GM19438 (cell line): Measurements from ENCODE around the gene YWHAB.

ENCODE experiments used
- ATAC-seq: cut with Tn5 transposase; IDR thresholded peaks from one replicate; pipeline ENCODE4 v1.9.1; 2021; ENCODE audit warnings: low read depth; ENCODE audit not compliant: unreplicated experiment

Gene YWHAB

DNA sequence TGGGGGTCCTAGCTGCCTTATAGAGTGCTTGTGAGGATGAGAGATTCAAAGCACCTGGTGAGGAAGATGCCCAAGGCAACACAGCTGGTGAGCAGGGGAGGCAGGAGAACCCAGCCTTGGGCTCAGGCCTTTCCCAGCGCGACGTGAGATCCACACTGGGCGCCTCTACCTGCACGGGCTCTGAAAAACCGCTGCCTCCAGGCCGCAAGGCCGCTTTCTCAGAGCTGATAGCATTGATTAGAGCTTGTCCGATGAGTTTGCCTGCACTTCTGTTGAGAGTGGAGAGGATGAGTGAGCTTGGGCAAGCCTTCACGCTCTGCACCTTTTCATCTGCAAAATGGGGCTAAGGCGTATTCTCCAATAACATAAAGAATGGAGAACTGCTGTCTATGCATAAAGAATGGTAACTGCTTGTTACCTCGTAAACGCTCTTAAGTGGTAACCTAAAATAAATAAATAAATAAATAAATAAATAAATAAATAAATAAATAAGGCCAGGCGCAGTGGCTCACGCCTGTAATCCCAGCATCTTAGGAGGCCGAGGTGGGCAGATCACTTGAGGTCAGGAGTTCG, 25.3 kb downstream of the YWHAB start:
- no peak for ATAC-seq

DNA sequence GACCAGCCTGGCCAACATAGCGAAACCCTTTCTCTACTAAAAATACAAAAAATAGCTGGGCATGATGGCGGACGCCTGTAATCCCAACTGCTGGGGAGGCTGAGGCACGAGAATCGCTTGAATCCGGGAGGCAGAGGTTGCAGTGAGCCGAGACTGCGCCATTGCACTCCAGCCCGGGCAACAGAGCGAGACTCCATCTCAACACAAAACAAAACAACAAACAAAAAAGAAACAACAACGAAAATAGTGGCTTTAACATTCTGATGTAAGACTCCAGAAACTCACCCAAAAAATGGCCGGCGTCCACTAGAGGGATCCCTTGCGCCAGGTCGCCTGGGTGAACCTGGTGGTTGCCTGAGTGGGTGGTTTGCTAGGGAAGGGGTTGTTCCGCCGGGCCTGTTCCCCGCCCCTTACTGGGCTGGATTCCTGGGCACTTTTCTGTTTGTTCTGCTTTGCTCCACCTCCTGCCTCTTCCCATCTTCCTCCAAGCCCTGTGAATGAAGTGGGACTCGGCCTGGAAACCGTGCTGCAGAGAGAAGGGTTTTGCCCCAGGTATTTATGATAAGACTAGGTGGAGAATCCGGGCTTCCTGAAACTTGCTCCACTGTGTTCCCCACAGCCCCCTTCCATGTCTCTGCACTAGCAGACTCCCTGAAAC, 25.9 kb downstream of the YWHAB start:
- ATAC-seq: no peak

GRCh38 chr20:44912189-44912588, 26.7 kb downstream of the YWHAB start:
- no peak for ATAC-seq

DNA sequence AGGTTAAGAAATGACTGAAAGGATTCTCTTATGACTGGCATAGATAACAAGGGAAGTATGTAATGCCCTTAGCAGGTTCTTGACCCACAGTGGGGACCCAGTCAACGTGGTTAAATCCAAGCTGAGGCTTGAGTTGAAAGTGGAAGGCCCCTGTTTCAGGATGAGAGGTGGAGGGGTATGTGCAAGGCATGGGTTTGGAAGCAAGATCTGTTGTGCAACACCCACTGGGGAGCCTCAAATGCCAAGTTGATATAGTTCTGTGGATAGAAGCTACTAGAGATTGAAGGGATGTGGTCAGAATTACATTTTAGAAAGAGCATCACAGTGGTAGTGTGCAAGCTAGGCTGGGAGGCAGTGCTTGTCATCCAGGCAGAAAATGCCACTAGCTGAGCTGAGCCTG, 29.4 kb downstream of the YWHAB start:
- no peak for ATAC-seq

GRCh38 chr20:44916586-44916985, 31.1 kb downstream of the YWHAB start:
- no peak for ATAC-seq

DNA sequence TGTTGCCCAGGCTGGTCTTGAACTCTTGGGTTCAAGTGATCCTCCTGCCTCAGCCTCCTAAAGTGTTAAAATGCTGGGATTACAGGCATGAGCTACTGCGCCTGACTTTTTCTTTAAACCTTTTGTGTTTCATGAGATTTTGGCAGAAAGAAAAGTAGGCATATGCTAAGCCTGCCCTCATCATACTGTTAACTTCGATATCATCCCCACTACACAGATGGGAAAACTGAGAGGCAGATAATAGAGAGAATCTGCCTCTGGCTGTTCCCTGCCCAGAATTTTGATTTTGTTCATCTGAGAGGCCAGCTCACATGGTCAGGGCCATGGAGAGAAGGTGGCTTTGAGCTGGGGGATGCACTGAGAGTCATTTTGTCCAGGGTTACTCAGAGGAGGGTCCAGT, 31.9 kb downstream of the YWHAB start:
- ATAC-seq: no peak

DNA sequence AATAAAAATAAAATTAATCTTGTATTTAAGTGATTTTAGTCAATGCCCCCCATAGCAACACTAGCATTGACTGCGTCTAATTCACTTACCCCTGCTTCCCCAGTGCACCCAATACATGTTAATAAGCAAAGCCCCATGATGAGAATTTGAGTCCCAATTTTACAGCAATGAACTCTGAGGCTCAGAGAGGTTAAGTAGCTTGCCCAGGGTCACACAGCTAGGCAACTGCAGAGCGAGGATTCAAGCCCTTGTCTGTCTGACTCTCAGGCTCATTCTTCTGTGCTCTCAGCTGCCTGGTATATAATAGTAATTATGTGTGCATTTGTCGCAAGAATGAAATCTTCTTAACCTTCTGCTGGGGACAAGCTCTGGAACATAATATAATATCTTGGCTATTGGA, 32.8 kb downstream of the YWHAB start:
- ATAC-seq: no peak

- no peak for ATAC-seq
Measured at GRCh38 chr20:44918761-44919160, 33.3 kb downstream of the YWHAB start.

GRCh38 chr20:44921447-44921846, 35.9 kb downstream of the YWHAB start:
- no peak for ATAC-seq

DNA sequence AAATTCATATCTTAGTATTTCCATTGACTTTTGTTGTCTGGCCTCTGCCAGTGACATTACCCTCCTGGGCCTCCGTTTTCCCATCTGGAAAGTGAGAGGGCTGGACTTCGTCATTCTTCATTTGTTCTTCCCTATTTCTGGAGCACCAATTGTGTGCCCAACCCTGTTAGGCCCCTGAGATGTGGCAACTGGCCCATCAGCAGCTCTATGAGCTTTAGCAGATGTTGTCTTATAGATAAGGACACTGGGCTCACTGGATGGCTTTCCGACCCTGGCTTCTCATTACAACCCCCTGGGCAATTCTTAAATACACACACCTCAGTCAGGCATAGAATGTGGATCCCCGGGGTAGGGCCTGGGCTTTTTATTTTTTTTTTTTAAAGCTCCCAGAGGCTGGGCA, 39.0 kb downstream of the YWHAB start:
- ATAC-seq: no peak

- ATAC-seq: no peak
Measured at GRCh38 chr20:44928595-44928994, 43.1 kb downstream of the YWHAB start.

DNA sequence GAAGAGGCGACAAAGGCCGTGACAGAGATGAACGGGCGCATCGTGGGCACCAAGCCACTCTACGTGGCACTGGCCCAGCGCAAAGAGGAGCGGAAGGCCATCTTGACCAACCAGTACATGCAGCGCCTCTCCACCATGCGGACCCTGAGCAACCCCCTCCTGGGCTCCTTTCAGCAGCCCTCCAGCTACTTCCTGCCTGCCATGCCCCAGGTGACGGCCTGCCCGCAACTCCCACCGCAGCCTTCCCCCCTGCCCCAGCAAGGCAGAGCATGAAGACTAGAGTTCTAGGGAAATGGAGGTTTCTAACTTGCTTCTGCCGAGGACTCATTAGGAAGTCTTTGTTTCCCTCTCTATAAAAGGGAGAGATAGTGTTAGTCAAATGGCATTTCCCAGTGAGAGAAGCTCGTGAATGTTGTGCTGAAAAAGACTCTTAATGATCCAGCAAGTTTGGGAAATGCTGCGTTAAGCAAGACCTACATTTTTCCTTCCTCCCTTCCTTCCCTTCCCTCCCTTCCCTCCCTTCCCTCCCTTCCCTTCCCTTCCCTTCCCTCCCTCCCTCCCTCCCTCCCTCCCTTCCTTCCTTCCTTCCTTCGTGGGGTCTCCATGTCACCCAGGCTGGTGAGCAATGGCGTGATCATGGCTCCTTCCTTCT, 45.1 kb downstream of the YWHAB start:
- ATAC-seq: no peak

GRCh38 chr20:44931911-44932310, 46.4 kb downstream of the YWHAB start:
- ATAC-seq: no peak

DNA sequence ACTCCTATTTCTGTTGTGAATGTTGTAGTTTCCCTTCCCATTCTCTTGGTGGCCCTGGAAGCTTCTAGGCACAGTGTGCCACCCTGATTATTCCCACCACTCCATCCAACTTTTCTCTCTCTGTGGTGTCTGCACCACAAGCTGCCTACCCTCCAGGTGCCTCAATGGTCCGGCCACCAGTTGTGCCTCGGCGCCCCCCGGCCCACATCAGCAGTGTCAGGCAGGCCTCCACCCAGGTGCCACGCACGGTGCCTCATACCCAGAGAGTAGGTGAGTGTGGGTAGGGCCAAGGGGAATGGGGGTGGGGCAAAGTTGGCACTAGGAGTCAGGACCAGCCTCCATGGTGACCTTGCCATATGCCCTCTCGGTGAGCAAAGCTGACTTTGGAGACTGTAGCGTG, 47.4 kb downstream of the YWHAB start:
- ATAC-seq: no peak

DNA sequence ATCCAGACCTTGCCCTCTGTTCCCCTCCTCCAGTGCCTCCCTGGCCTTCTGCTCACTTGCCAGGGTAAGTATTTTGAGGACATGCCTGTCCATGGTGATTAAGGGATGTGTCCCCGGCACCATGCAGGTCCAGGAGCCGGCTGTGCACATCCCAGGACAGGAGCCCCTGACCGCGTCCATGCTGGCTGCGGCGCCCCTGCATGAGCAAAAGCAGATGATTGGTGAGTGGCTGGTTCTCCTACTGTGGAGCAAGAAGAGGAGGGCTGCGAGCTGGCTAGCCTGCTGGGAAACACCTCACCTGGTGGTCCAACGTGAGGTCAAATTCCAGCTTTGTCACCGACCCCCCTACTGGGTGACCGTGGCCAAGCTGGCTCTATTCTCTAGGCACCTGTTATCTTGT, 51.0 kb downstream of the YWHAB start:
- ATAC-seq: no peak

DNA sequence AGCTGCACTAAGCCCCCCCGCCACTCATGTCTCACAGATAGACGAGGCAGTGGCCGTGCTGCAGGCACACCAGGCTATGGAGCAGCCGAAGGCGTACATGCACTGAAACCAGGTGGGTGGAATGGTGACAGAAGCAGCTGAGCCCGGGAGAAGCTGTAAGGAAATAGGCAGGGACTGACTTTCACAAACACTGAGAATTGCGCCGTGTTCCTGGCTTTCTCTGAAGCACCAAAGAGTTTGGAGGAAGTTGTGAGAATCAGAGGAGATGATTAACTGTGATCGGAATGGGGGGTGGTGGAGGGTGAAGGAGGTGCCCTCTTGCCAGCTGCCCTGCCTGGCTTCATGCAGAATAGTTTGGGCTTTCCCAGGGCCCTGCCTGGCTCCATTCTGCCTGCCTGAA, 53.1 kb downstream of the YWHAB start:
- ATAC-seq: no peak

DNA sequence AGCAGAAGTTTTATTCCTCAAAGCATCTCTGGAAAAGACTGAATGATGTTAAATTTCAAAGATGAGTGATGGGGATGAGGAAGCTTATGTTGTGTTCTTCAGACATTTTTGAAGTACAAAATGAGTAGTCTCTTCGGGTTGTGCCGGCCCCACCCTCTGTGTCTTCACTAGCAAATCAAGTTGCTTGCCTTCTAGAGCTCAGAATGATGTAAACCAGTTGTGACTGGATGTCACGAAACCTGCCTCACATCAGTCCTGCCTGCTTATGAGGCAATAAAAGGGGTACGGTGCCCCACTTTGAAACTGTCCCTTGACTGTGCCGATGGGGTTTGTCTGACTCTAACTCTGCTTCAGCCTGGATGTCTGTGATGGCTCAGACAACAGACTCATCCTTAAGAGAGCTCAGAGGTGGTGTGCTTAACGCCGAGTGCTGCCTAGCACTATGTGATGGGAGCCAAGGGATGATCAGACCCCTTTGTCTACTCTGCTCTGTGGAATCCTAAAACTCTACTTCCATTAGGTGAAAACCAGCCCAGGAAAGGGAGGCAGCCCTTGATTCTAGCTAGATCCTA, 55.7 kb downstream of the YWHAB start:
- no peak for ATAC-seq

DNA sequence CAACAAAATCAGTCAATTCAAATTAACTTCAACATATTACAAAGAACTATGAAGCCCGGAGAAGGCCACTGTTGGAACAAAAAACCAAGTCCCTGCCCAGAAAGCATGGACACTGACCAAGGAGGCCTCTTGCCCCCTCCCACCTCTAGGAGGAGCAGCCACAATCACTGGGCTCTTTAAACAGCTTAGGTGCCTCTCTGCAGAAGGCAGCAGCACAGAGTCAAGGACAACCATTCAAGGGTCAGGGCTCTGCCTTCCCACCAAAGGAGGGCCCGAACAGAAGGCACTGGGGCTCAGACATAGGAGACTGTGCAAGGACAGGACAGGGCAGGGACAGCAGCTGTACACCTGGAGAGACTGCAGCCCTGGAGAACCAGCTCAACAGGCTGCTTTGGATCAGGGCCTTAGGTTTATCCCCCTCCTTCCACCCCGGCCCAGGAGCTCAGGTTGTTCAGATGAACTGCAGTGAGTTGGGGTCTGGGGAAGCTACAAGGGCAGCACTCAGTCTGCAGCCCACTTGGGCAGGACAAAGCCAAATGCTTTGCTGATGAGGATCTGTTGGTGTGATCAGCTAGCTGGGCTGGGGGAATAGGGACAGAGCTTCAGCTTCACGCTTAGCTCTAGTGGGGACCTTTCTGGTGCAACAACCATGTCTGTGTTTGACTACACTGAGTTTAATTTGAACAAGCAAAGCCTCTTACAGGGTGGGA, 56.9 kb downstream of the YWHAB start:
- ATAC-seq: no peak

- ATAC-seq: no peak
Measured at GRCh38 chr20:44943828-44944227, 58.3 kb downstream of the YWHAB start.

GRCh38 chr20:44945261-44945660, 59.8 kb downstream of the YWHAB start:
- no peak for ATAC-seq

DNA sequence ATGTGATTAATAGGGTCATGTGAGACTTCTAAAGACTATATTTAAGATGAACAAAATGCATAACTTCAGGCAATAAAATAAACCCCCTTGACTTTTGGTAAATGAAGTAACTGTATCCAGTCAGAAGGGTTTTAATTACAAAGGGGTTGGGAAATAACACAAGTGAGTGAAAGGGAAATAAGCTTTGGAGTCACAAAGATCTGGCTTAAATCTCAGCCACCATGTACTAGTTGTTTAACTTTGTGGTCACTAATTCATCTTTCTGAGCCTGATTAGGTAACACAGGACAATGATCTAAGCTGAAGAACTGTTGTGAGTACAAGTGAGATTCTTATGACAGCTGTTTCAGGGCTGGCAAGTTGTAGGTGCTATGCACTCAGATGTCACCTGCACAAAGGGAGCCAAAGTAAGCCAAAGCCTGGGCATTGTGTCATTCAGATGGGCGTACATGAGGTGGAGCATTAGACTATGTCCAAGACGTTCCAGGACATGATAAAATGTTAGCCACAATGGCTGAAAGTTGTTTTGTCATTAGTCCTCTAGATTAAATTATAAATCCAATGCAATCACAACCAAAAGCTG, 60.9 kb downstream of the YWHAB start:
- no peak for ATAC-seq
